ENCODE measurements around the gene CECR2.

CECR2 gene

GRCh38 chr22:17375914-17376614, 6.8 kb downstream of the CECR2 start:
- peaks cover 1% of the 10 kb centered on the region for H3K4me1 Mint-ChIP-seq
- peaks cover 26% of the 10 kb centered on the region for H3K27me3 Mint-ChIP-seq
- H3K27ac Mint-ChIP-seq, result no peak overlapping the region
- H3K9me3 Mint-ChIP-seq, result no peaks in the 10 kb centered on the region
- DNase-seq, result no peak
- no peak overlapping the region for H3K4me3 Mint-ChIP-seq
- H3K36me3 Mint-ChIP-seq (ENCODE audit: low read depth), result no peaks in the 10 kb centered on the region
- ATAC-seq, result no peak

GRCh38 chr22:17376950-17377349, 7.7 kb downstream of the CECR2 start:
- H3K4me1 Mint-ChIP-seq, result no peaks in the 10 kb centered on the region
- no peaks in the 10 kb centered on the region for H3K9me3 Mint-ChIP-seq
- ATAC-seq (no peak), DNase-seq (no peak)
- peaks cover 18% of the 10 kb centered on the region for H3K27me3 Mint-ChIP-seq
- no peak overlapping the region for H3K4me3 Mint-ChIP-seq
- no peak overlapping the region for H3K27ac Mint-ChIP-seq
- no peaks in the 10 kb centered on the region for H3K36me3 Mint-ChIP-seq (ENCODE audit: low read depth)

- DNase-seq, result no peak
- Mint-ChIP-seq H3K36me3 (ENCODE audit: low read depth) (no peaks in the 10 kb centered on the region), H3K4me3 (no peak overlapping the region), H3K27ac (no peak overlapping the region), H3K9me3 (no peaks in the 10 kb centered on the region), H3K4me1 (no peaks in the 10 kb centered on the region), H3K27me3 (peaks cover 11% of the 10 kb centered on the region)
- ATAC-seq, result no peak
Measured at GRCh38 chr22:17379944-17380343, 10.7 kb downstream of the CECR2 start.

GRCh38 chr22:17380359-17381087, 11.3 kb downstream of the CECR2 start:
- no peak for ATAC-seq
- H3K36me3 Mint-ChIP-seq (ENCODE audit: low read depth), result no peaks in the 10 kb centered on the region
- H3K4me1 Mint-ChIP-seq, result no peaks in the 10 kb centered on the region
- H3K27me3 Mint-ChIP-seq, result peaks cover 8% of the 10 kb centered on the region
- H3K9me3 Mint-ChIP-seq, result no peaks in the 10 kb centered on the region
- no peak for DNase-seq
- H3K27ac Mint-ChIP-seq, result no peak overlapping the region
- no peak overlapping the region for H3K4me3 Mint-ChIP-seq

- H3K36me3 Mint-ChIP-seq (ENCODE audit: low read depth), result no peaks in the 10 kb centered on the region
- DNase-seq, result no peak
- no peak overlapping the region for H3K4me3 Mint-ChIP-seq
- no peak overlapping the region for H3K27ac Mint-ChIP-seq
- no peak for ATAC-seq
- peaks cover 8% of the 10 kb centered on the region for H3K27me3 Mint-ChIP-seq
- H3K9me3 Mint-ChIP-seq, result no peaks in the 10 kb centered on the region
- H3K4me1 Mint-ChIP-seq, result no peaks in the 10 kb centered on the region
Measured at GRCh38 chr22:17381192-17381913, 12.1 kb downstream of the CECR2 start.

GRCh38 chr22:17384612-17385330, 15.5 kb downstream of the CECR2 start:
- DNase-seq (no peak), ATAC-seq (no peak)

GRCh38 chr22:17387356-17387755, 18.1 kb downstream of the CECR2 start:
- ATAC-seq (no peak), DNase-seq (no peak)
- H3K27ac Mint-ChIP-seq, result no peak overlapping the region
- H3K27me3 Mint-ChIP-seq, result no peaks in the 10 kb centered on the region
- no peaks in the 10 kb centered on the region for H3K9me3 Mint-ChIP-seq
- H3K4me3 Mint-ChIP-seq, result no peak overlapping the region
- H3K36me3 Mint-ChIP-seq (ENCODE audit: low read depth), result no peaks in the 10 kb centered on the region
- H3K4me1 Mint-ChIP-seq, result no peaks in the 10 kb centered on the region

More at GRCh38 chr22:17384612-17385330, 15.5 kb downstream of the CECR2 start:
- no peak overlapping the region for H3K4me3 Mint-ChIP-seq
- no peak overlapping the region for H3K27ac Mint-ChIP-seq
- no peaks in the 10 kb centered on the region for H3K36me3 Mint-ChIP-seq (ENCODE audit: low read depth)
- no peaks in the 10 kb centered on the region for H3K27me3 Mint-ChIP-seq
- H3K4me1 Mint-ChIP-seq, result no peaks in the 10 kb centered on the region
- no peaks in the 10 kb centered on the region for H3K9me3 Mint-ChIP-seq

- Mint-ChIP-seq H3K9me3 (no peaks in the 10 kb centered on the region), H3K27ac (no peak overlapping the region)
Measured at GRCh38 chr22:17388235-17388634, 19.0 kb downstream of the CECR2 start.

GRCh38 chr22:17390087-17390486, 20.8 kb downstream of the CECR2 start:
- H3K9me3 Mint-ChIP-seq, result no peaks in the 10 kb centered on the region
- H3K36me3 Mint-ChIP-seq (ENCODE audit: low read depth), result no peaks in the 10 kb centered on the region
- DNase-seq, result no peak
- no peak for ATAC-seq
- no peak overlapping the region for H3K27ac Mint-ChIP-seq
- no peaks in the 10 kb centered on the region for H3K27me3 Mint-ChIP-seq
- H3K4me3 Mint-ChIP-seq, result no peak overlapping the region
- no peaks in the 10 kb centered on the region for H3K4me1 Mint-ChIP-seq

More at GRCh38 chr22:17388235-17388634, 19.0 kb downstream of the CECR2 start:
- H3K27me3 Mint-ChIP-seq, result no peaks in the 10 kb centered on the region
- no peak for DNase-seq
- no peak for ATAC-seq
- no peaks in the 10 kb centered on the region for H3K4me1 Mint-ChIP-seq
- H3K4me3 Mint-ChIP-seq, result no peak overlapping the region
- H3K36me3 Mint-ChIP-seq (ENCODE audit: low read depth), result no peaks in the 10 kb centered on the region

GRCh38 chr22:17396516-17396915, 27.3 kb downstream of the CECR2 start:
- H3K4me1 Mint-ChIP-seq, result peaks cover 9% of the 10 kb centered on the region
- H3K27me3 Mint-ChIP-seq, result peaks cover 2% of the 10 kb centered on the region
- ATAC-seq (no peak), DNase-seq (no peak)
- H3K4me3 Mint-ChIP-seq, result no peak overlapping the region
- H3K27ac Mint-ChIP-seq, result no peak overlapping the region
- no peaks in the 10 kb centered on the region for H3K9me3 Mint-ChIP-seq
- no peaks in the 10 kb centered on the region for H3K36me3 Mint-ChIP-seq (ENCODE audit: low read depth)

GRCh38 chr22:17397756-17398547, 28.7 kb downstream of the CECR2 start:
- H3K27ac Mint-ChIP-seq, result peak overlapping the region; percentile 73
- no peaks in the 10 kb centered on the region for H3K9me3 Mint-ChIP-seq
- H3K4me1 Mint-ChIP-seq, result peaks cover 9% of the 10 kb centered on the region
- no peak overlapping the region for H3K4me3 Mint-ChIP-seq
- peaks cover 3% of the 10 kb centered on the region for H3K27me3 Mint-ChIP-seq
- H3K36me3 Mint-ChIP-seq (ENCODE audit: low read depth), result no peaks in the 10 kb centered on the region
- no peak for DNase-seq
- ATAC-seq, result peak; percentile 80

- H3K4me3 Mint-ChIP-seq, result no peak overlapping the region
- no peak for ATAC-seq
- DNase-seq, result no peak
- no peaks in the 10 kb centered on the region for H3K36me3 Mint-ChIP-seq (ENCODE audit: low read depth)
- H3K9me3 Mint-ChIP-seq, result no peaks in the 10 kb centered on the region
- no peak overlapping the region for H3K27ac Mint-ChIP-seq
- peaks cover 3% of the 10 kb centered on the region for H3K27me3 Mint-ChIP-seq
- peaks cover 9% of the 10 kb centered on the region for H3K4me1 Mint-ChIP-seq
Measured at GRCh38 chr22:17400305-17400704, 31.0 kb downstream of the CECR2 start.

GRCh38 chr22:17401728-17402127, 32.5 kb downstream of the CECR2 start:
- H3K27me3 Mint-ChIP-seq, result peaks cover 3% of the 10 kb centered on the region
- ATAC-seq (no peak), DNase-seq (no peak)
- peaks cover 9% of the 10 kb centered on the region for H3K4me1 Mint-ChIP-seq
- no peak overlapping the region for H3K4me3 Mint-ChIP-seq
- no peaks in the 10 kb centered on the region for H3K9me3 Mint-ChIP-seq
- H3K36me3 Mint-ChIP-seq (ENCODE audit: low read depth), result no peaks in the 10 kb centered on the region
- H3K27ac Mint-ChIP-seq, result no peak overlapping the region

- DNase-seq, result no peak
- H3K9me3 Mint-ChIP-seq, result no peaks in the 10 kb centered on the region
- peaks cover 3% of the 10 kb centered on the region for H3K27me3 Mint-ChIP-seq
- H3K4me3 Mint-ChIP-seq, result no peak overlapping the region
- H3K27ac Mint-ChIP-seq, result no peak overlapping the region
- peaks cover 9% of the 10 kb centered on the region for H3K4me1 Mint-ChIP-seq
- H3K36me3 Mint-ChIP-seq (ENCODE audit: low read depth), result no peaks in the 10 kb centered on the region
- no peak for ATAC-seq
Measured at GRCh38 chr22:17402293-17402692, 33.0 kb downstream of the CECR2 start.
